Measurements from ENCODE around the gene SLC22A8.
"Not testable (repeated sequence)": the region's sequence is repeated elsewhere in the genome, so short reads cannot be mapped to it uniquely, and the experiment has no call there.

The SLC22A8 gene

GRCh38 chr11:63015521-63016215, at the start of gene SLC22A8:
Gene SLC22A8 (minus strand): TSS chr11:63015841. CDS start chr11:63014958, 883 bp downstream.
- no peak for FAIRE-seq

DNA sequence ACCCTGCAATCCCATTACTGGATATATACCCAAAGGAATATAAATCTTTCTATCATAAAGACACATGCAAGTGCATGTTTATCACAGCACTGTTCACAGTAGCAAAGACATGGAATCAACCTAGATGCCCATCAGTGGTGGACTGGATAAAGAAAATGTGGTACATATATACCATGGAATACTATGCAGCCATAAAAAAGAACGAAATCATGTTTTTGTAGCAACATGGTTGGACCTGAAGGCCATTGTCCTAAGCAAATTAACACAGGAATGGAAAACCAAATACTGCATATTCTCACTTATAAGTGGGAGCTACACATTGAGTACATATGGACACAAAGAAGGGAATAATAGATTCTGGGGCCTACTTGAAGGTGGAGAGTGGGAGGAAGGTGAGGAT, 30.6 kb upstream of the SLC22A8 start:
- FAIRE-seq = not testable (repeated sequence)

- no peak for FAIRE-seq
Observed at GRCh38 chr11:63042596-63042995, 27.0 kb upstream of the SLC22A8 start.

DNA sequence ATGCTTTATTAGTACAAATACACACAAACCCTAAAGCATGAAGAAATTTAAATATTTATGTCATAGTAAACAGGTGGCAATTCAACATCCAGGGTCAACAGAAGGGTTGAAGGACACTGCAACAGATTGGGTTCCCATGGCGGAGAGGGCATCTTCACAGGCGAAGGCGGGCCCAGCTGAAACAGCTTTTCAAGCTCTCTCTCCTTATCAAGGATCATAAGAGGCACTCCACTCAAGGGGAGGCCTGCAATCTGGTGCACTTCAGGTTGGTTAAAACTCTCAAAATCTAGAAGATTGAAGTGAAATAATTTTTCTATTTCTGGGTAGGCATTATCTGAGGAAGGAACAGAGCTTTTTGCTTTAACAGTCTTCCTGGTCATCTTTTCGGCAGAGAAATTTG, 16.8 kb upstream of the SLC22A8 start:
- FAIRE-seq = no peak

DNA sequence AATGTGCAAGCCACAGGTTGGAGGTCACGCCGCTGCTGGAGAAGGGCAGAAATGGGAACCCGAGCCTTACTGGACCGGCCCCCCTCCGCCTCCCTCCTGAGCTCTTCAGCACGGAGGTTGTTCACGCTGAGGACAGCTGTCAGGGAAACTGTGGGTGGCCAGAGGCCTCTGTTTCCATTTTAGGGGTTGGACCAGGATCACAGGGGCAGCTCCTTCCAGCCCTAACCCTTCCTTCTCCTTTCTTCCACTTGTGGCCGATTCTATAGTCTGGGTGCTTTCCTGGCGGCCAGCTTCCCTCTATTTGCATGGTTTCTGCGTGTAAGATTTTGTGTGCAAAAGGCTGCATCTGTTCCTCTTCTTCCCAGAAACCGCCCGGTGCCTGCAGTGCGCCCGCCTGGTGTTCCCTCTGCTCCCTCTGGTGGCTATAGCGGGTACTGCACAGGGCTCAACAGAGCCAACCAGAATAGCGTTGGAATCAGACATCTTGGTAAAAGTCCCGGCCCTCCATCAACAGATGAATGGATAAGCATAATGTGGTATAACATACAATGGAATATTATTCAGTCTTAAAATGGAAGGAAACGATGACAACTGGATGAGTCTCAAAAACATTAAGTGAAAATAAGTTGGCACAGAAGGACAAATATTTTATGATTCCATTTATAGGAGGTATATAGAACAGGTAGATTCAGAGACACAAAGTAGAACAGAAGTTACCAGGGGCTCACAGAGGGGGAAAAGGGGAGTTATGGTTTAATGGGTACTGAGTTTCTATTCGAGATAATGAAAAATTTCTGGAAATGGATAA, 8.4 kb upstream of the SLC22A8 start:
- FAIRE-seq = peak; percentile 89

- FAIRE-seq = no peak
Observed at GRCh38 chr11:63023222-63023814, 7.7 kb upstream of the SLC22A8 start.

DNA sequence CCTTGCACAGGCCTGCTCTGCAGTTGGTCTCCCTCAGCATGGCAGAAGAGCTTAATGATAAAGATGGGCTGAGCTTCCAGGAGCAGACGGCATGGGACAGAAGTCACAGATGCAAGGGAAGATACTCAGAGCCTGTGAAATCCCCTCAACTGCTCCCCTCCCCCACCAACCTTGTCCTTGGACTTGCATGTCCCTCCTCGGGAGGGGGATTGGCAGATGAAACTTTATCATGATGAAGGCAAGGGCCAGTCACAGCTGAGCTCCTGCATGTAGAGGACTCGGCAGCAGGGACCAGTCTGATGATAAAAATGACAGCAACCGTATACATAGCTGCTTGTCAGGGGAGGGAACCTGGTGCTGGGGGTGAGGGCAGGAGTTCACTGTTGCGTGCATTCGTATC, 6.8 kb upstream of the SLC22A8 start:
- FAIRE-seq = no peak

DNA sequence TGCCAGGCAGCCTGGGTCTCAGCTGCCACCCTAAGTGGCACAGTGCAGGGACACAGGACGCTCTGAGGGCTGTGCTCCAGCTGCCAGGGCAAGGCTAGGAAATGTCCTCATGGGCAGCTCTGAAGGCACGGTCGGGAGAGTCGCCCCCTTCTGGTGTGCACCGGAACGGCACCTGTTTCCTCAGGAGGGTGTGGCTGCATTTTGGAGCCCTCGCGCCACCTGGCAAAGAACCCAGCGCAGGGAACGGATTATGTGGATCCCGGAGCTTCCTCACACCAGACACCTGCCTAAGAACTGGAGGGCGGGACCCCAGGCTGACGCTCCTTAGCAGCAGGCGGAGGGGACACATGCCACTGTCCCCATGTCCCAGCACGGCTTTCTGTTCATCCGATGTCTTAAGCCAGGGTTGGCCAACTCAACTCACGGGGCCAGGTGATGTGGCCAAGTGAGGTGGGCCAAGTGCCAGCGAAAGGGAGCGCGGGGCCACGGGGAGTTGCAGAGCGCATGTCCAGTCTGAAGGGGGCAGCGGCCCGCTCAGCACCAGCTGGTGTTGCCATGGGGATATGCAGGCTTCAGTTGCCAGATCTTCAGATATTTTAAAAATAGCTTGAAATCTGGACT, 5.1 kb upstream of the SLC22A8 start:
- FAIRE-seq = no peak

DNA sequence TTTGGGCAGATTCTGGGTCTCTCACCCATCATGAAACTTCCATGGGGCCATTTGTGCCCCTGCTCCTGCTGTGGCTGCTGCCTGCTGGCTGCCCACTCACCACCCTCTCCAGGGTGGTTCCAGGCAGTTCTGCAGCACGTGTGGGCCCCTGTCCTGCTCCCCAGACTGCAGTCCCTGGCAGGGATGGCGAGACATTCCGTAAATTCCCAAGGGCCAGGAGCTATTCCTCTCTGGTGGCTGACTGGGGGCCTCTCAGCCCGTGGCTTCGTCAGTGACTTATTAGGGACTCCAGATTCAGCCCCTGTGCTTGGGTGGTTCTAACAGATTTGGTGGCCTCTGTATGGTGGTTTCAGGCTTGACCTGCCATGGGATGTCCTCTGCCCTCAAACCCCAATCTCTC, 3.9 kb upstream of the SLC22A8 start:
- no peak for FAIRE-seq

GRCh38 chr11:63017306-63017974, 1.8 kb upstream of the SLC22A8 start:
- no peak for FAIRE-seq

- FAIRE-seq = no peak
Observed at GRCh38 chr11:63014408-63015055, 1.1 kb downstream of the SLC22A8 start.

DNA sequence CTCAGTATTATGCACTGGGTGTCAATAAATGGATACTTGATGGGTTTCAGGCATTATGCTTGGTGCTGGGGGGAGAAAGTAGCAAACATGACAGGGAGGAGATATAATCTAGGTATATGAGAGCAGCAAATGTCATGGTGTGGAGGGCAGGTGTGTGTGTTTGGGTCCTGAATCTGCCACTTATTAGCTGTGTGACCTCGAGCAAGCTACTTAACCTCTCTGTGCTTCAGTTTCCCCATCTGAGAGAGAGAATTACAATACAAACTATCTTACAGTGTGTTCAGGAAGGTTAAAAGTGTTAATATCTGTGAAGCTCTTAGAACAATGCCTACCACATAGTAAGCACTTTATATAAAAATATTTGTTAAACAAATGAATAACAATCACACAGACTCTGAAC, 2.8 kb downstream of the SLC22A8 start:
- no peak for FAIRE-seq

DNA sequence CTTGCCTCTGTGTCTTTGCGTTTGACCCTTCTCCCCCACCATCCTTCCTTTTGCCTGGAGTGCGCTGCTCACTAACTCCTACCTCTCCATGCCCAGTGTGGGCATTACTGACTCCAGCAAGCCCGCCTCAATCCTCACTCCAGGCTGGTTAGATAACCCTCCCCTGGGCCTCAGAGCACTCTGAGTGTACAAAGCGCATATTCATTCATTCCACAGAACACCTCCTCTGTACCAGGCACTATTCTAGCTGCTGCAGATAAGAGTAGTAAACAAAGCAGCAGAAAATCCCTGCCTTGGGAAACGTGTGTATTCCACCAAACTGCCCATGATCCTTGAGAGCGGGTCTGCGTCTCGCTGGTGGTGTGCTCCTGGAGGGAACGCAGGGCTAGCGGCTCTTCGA, 3.2 kb downstream of the SLC22A8 start:
- FAIRE-seq = no peak

- no peak for FAIRE-seq
Observed at GRCh38 chr11:63010934-63011439, 4.7 kb downstream of the SLC22A8 start.

- no peak for FAIRE-seq
Observed at GRCh38 chr11:63007920-63008319, 7.7 kb downstream of the SLC22A8 start.

- no peak for FAIRE-seq
Observed at GRCh38 chr11:63001456-63001855, 14.2 kb downstream of the SLC22A8 start.

DNA sequence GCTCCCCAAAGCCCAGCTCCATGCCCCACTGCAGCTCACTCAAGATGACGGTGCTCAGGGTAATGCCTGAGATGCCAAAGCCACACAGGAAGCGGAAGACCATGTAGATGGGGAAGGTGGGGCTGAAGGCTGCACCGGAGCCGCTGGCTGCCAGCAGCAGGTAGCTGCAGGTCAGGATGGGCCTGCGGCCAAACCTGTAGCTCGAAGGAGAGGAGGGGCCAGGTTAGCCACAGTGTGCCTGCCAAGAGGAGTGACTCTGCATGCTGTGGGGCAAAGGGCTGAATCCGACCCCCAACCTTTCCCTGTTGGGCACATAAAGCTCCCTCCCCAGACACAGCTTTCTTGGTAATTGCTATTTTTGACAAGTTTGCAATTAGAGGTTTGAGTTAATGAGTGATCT, 16.0 kb downstream of the SLC22A8 start:
- no peak for FAIRE-seq

DNA sequence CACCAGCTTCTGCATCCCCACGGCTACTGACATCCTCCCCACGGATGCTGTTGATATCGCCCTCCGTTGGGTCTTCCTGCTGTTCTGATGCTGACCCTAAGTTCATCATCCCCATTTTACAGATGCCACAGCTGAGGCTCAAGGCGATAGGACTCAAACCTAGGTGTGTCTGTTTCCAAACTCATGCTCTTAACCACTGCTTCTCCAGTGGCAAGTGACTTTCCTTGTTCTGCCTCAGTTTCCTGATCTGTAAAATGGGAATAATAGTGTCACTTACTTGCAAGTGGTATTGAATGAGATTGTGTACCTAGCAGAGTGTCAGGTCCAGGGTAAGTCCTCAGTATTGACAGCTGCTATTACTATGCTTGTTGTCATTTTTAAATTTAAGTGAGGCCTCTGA, 16.5 kb downstream of the SLC22A8 start:
- FAIRE-seq = no peak

DNA sequence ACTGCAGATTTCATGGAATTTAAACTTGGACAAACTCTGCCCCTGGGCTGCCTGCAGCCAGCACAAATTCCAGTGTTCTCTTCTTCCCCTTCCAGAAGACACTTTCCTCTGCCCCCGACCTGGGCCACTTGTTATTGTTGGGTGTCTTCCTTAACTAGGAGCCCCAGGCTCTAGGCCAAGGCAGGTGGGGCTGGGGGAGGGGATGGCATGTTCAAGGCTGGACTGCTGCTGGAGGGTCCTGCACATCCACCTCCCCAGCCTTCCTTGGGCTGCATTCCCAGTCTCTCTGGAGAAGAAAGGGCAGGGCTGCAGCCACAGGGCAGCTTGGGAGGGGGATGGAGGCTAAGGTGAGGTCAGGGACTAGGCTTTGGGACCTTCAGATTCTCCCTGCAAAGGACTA, 19.4 kb downstream of the SLC22A8 start:
- no peak for FAIRE-seq

- FAIRE-seq = no peak
Observed at GRCh38 chr11:62994775-62995174, 20.9 kb downstream of the SLC22A8 start.

GRCh38 chr11:62988276-62988675, 27.4 kb downstream of the SLC22A8 start:
- FAIRE-seq = no peak

GRCh38 chr11:62985041-62985750, 30.4 kb downstream of the SLC22A8 start:
- FAIRE-seq = no peak
